OCI-LY3 (cell line): Measurements from ENCODE around the gene EEF2K.

Source experiments
- H2AFZ ChIP-seq: fragments of 200-600, 300-600 bp; shearing (Covaris generic); 2 replicates; pipeline ENCODE4 v1.6.0; 2014; ENCODE audit warnings: antibody characterized with exemption, low read depth, low read length
- H3K27ac ChIP-seq: fragments of 200-600, 300-600 bp; sonication (generic); 2 replicates; pipeline ENCODE4 v1.5.1; 2014; ENCODE audit warnings: mild to moderate bottlenecking, low read length, moderate library complexity, mixed read lengths
- H3K27me3 ChIP-seq: fragments of 200-600, 300-600 bp; sonication (generic); 2 replicates; pipeline ENCODE4 v1.6.1; 2014; ENCODE audit warnings: low read depth, low read length, mixed read lengths
- H3K36me3 ChIP-seq: fragments of 200-600, 300-600 bp; sonication (generic); replicated peaks from 2 replicates; pipeline ENCODE3; 2014; ENCODE audit warnings: low read depth, low read length, mixed read lengths
- H3K4me1 ChIP-seq: fragments of 300-600, 200-600 bp; sonication (generic); 2 replicates; pipeline ENCODE4 v1.6.1; 2014; ENCODE audit warnings: low read length, mixed read lengths
- H3K4me2 ChIP-seq: fragments of 200-600, 300-600 bp; sonication (generic); 2 replicates; pipeline ENCODE4 v1.6.1; 2014; ENCODE audit warnings: low read length, mixed read lengths
- H3K4me3 ChIP-seq: fragments of 300-600, 200-600 bp; sonication (generic); 2 replicates; pipeline ENCODE4 v1.5.1; 2014; ENCODE audit warnings: antibody characterized with exemption, mild to moderate bottlenecking, low read length, moderate library complexity
- H3K79me2 ChIP-seq: fragments of 300-600, 200-600 bp; shearing (Covaris generic); 2 replicates; pipeline ENCODE4 v1.6.1; 2014; ENCODE audit warnings: mild to moderate bottlenecking, low read length, mixed read lengths
- H3K9ac ChIP-seq: fragments of 300-600, 200-600 bp; shearing (Covaris generic); 2 replicates; pipeline ENCODE4 v1.6.0; 2014; ENCODE audit warnings: mild to moderate bottlenecking, low read length, moderate library complexity
- H3K9me3 ChIP-seq: fragments of 200-600, 300-600 bp; shearing (Covaris generic); 2 replicates; pipeline ENCODE4 v1.6.1; 2014; ENCODE audit warnings: low read length, mixed read lengths; ENCODE audit not compliant: insufficient read depth
- H4K20me1 ChIP-seq: fragments of 200-600, 300-600 bp; sonication (generic); 2 replicates; pipeline ENCODE4 v1.6.1; 2016; ENCODE audit warnings: low read length, mixed read lengths; ENCODE audit not compliant: insufficient read depth
- CTCF ChIP-seq: fragments of 200-600, 300-600 bp; sonication (generic); IDR thresholded peaks from 2 replicates; pipeline ENCODE4 v1.5.1; 2014; ENCODE audit warnings: antibody characterized with exemption, low read length, low read depth
- EZH2phosphoT487 ChIP-seq: fragments of 200-600 bp; shearing (Covaris generic); IDR thresholded peaks from 2 replicates; pipeline ENCODE4 v1.6.1; 2018; ENCODE audit warnings: antibody characterized with exemption, mixed run types, low read depth

The EEF2K gene

GRCh38 chr16:22322741-22323140 lies 116.7 kb downstream of the EEF2K start:
- no peaks in the 10 kb centered on the region for H3K27me3 ChIP-seq
- H2AFZ ChIP-seq, result no peak overlapping the region
- peaks cover 38% of the 10 kb centered on the region for H3K36me3 ChIP-seq
- TF ChIP-seq CTCF (no peak), EZH2phosphoT487 (no peak)
- no peak overlapping the region for H3K4me3 ChIP-seq
- no peak overlapping the region for H3K4me2 ChIP-seq
- no peaks in the 10 kb centered on the region for H3K9me3 ChIP-seq
- peaks cover 6% of the 10 kb centered on the region; the same call in 1 of the 2 replicates for H4K20me1 ChIP-seq
- H3K4me1 ChIP-seq, result no peaks in the 10 kb centered on the region
- peaks cover 15% of the 10 kb centered on the region; the same call in 1 of the 2 replicates for H3K79me2 ChIP-seq
- H3K9ac ChIP-seq, result no peak overlapping the region
- no peak overlapping the region for H3K27ac ChIP-seq

GRCh38 chr16:22323173-22323958 lies 117.3 kb downstream of the EEF2K start:
- H3K9ac ChIP-seq, result no peak overlapping the region
- no peak overlapping the region for H2AFZ ChIP-seq
- TF ChIP-seq CTCF, result no peak
- H3K27ac ChIP-seq, result no peak overlapping the region
- no peak overlapping the region for H3K4me3 ChIP-seq
- peaks cover 6% of the 10 kb centered on the region; the same call in 1 of the 2 replicates for H4K20me1 ChIP-seq
- no peaks in the 10 kb centered on the region for H3K9me3 ChIP-seq
- no peaks in the 10 kb centered on the region for H3K27me3 ChIP-seq
- peaks cover 44% of the 10 kb centered on the region for H3K36me3 ChIP-seq
- no peak overlapping the region for H3K4me2 ChIP-seq
- H3K4me1 ChIP-seq, result no peaks in the 10 kb centered on the region
- H3K79me2 ChIP-seq, result peaks cover 15% of the 10 kb centered on the region; the same call in 1 of the 2 replicates

- no peaks in the 10 kb centered on the region for H3K9me3 ChIP-seq
- H3K36me3 ChIP-seq, result peaks cover 42% of the 10 kb centered on the region
- H3K4me3 ChIP-seq, result no peak overlapping the region
- peaks cover 15% of the 10 kb centered on the region; the same call in 1 of the 2 replicates for H3K79me2 ChIP-seq
- no peak overlapping the region for H2AFZ ChIP-seq
- TF ChIP-seq CTCF (no peak), EZH2phosphoT487 (no peak)
- H3K27ac ChIP-seq, result no peak overlapping the region
- no peaks in the 10 kb centered on the region for H3K27me3 ChIP-seq
- no peak overlapping the region for H3K9ac ChIP-seq
- peaks cover 6% of the 10 kb centered on the region; the same call in 1 of the 2 replicates for H4K20me1 ChIP-seq
- H3K4me2 ChIP-seq, result no peak overlapping the region
- H3K4me1 ChIP-seq, result no peaks in the 10 kb centered on the region
These were observed 118.1 kb downstream of the EEF2K start for GRCh38 chr16:22323959-22324786.
